Endothelial cell (in vitro differentiated cells): ENCODE results near the gene NKAIN2. TPM values are rescaled to one million over a fixed set of nuclear protein-coding genes. Genes with fewer than 3 reads are reported as not detected.

Experiments used
- DNase-seq: peaks from one replicate; pipeline ENCODE4 v3.0.0; 2021; ENCODE audit warnings: low spot score
- H3K27ac Mint-ChIP-seq: one replicate; pipeline ENCODE4 v1.8.0; 2021; ENCODE audit warnings: mixed read lengths, inconsistent platforms; ENCODE audit not compliant: unreplicated experiment
- H3K27me3 Mint-ChIP-seq: one replicate; pipeline ENCODE4 v1.8.0; 2021; ENCODE audit warnings: mild to moderate bottlenecking, moderate library complexity, mixed read lengths, inconsistent platforms; ENCODE audit not compliant: unreplicated experiment
- H3K36me3 Mint-ChIP-seq: one replicate; pipeline ENCODE4 v1.8.0; 2021; ENCODE audit warnings: mild to moderate bottlenecking, low read depth, mixed read lengths, inconsistent platforms; ENCODE audit not compliant: unreplicated experiment
- H3K4me1 Mint-ChIP-seq: one replicate; pipeline ENCODE4 v1.8.0; 2021; ENCODE audit warnings: mild to moderate bottlenecking, mixed read lengths, inconsistent platforms; ENCODE audit not compliant: unreplicated experiment
- H3K4me3 Mint-ChIP-seq: one replicate; pipeline ENCODE4 v1.8.0; 2021; ENCODE audit warnings: mild to moderate bottlenecking, mixed read lengths, inconsistent platforms; ENCODE audit not compliant: unreplicated experiment
- H3K9me3 Mint-ChIP-seq: one replicate; pipeline ENCODE4 v1.8.0; 2021; ENCODE audit warnings: mixed read lengths, inconsistent platforms; ENCODE audit not compliant: unreplicated experiment
- total RNA-seq: library from RNA; stranded (reverse); fragmentation: NEBNext Ultra II Directional; extraction: Animal tissue kit (Norgen Biotek cat#: 25700); gene quantifications from one replicate; pipeline ENCODE4 v1.2.1, GENCODE V29; 2021; ENCODE audit not compliant: unreplicated experiment
- TF ChIP-seq, protein P1 (sequence below): fragments of 200-600 bp; sonication (generic); IDR thresholded peaks from one replicate; pipeline ENCODE4 v1.5.0; 2021; ENCODE audit warnings: antibody characterized with exemption; ENCODE audit not compliant: unreplicated experiment

Gene NKAIN2
- total RNA-seq, 1 donor from 2014 or later: 9.5 TPM

GRCh38 chr6:124772733-124773319 is 969.2 kb downstream of the NKAIN2 start:
- Mint-ChIP-seq H3K4me1 (peaks cover 6% of the 10 kb centered on the region), H3K27me3 (no peaks in the 10 kb centered on the region), H3K4me3 (no peak overlapping the region), H3K9me3 (no peaks in the 10 kb centered on the region), H3K27ac (no peak overlapping the region), H3K36me3 (no peaks in the 10 kb centered on the region)
- TF ChIP-seq, protein P1, sequence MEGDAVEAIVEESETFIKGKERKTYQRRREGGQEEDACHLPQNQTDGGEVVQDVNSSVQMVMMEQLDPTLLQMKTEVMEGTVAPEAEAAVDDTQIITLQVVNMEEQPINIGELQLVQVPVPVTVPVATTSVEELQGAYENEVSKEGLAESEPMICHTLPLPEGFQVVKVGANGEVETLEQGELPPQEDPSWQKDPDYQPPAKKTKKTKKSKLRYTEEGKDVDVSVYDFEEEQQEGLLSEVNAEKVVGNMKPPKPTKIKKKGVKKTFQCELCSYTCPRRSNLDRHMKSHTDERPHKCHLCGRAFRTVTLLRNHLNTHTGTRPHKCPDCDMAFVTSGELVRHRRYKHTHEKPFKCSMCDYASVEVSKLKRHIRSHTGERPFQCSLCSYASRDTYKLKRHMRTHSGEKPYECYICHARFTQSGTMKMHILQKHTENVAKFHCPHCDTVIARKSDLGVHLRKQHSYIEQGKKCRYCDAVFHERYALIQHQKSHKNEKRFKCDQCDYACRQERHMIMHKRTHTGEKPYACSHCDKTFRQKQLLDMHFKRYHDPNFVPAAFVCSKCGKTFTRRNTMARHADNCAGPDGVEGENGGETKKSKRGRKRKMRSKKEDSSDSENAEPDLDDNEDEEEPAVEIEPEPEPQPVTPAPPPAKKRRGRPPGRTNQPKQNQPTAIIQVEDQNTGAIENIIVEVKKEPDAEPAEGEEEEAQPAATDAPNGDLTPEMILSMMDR: no peak
- no peak for DNase-seq

DNA sequence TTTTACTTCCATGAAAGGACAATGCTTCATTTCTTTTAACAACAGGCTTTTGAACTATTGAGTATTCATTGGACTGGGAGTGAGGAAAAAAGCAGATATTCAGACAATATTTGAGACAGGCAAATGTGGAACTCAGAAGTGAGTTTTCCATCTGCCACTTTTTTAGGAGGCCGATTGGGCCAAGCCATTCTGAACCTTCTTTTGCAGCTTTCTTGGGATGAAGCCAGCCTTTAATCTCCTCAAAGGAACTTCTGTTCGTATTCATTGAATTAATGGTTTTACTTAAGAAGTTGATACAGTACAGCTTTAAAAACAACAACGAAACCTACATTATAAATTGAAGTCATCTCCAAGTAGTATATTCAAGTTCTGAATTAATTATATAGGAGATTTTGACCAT is 971.5 kb downstream of the NKAIN2 start:
- H3K4me1 Mint-ChIP-seq: peaks cover 4% of the 10 kb centered on the region
- H3K27ac Mint-ChIP-seq: no peak overlapping the region
- H3K36me3 Mint-ChIP-seq: no peaks in the 10 kb centered on the region
- no peaks in the 10 kb centered on the region for H3K27me3 Mint-ChIP-seq
- no peak overlapping the region for H3K4me3 Mint-ChIP-seq
- no peaks in the 10 kb centered on the region for H3K9me3 Mint-ChIP-seq
- TF ChIP-seq, protein P1: no peak
- DNase-seq: no peak

DNA sequence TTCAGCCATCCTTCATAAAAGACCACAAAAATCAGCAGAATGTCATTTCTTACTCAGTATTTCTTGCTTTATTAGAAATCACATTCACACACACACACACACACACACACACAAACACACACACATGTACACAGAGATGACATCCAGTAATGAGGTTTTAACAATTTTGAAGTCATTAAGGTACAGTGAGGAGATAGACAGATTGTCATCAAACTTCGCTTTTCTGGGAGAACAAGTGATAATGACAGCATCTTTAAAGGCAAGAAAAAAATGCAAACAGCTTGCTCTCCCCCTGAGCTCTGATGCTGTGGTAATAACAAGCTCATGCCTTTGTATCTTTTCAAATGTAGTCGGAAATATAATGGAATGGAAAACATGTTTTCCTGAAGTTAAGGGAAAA is 974.2 kb downstream of the NKAIN2 start:
- Mint-ChIP-seq H3K27me3 (no peaks in the 10 kb centered on the region), H3K27ac (no peak overlapping the region), H3K4me3 (no peak overlapping the region)

DNA sequence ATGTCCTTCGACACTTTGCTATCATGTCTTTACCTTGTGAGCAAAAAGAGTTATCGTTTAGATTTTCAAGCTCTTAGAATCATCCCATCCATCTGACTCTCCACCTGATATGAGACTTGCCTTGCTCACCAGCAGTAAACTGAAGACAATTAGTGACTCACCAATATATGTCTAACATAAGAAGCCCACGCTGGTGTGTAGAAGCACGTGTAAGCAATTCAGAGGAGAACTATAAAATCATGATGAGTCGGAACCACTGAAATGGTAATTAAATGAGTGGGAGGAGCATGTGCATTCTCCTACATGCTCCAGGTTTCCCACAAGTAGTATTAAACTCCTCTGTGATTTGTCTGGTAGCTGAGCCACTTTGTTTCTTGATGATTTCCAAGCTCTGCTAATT is 977.0 kb downstream of the NKAIN2 start:
- TF ChIP-seq, protein P1: no peak
- no peak for DNase-seq
- Mint-ChIP-seq H3K4me3 (no peak overlapping the region), H3K27ac (no peak overlapping the region), H3K4me1 (no peaks in the 10 kb centered on the region), H3K27me3 (no peaks in the 10 kb centered on the region), H3K9me3 (no peaks in the 10 kb centered on the region), H3K36me3 (no peaks in the 10 kb centered on the region)

More for the DNA sequence above, 974.2 kb downstream of the NKAIN2 start:
- no peak for DNase-seq
- Mint-ChIP-seq H3K4me1 (no peaks in the 10 kb centered on the region), H3K36me3 (no peaks in the 10 kb centered on the region), H3K9me3 (no peaks in the 10 kb centered on the region)
- TF ChIP-seq, protein P1: no peak

DNA sequence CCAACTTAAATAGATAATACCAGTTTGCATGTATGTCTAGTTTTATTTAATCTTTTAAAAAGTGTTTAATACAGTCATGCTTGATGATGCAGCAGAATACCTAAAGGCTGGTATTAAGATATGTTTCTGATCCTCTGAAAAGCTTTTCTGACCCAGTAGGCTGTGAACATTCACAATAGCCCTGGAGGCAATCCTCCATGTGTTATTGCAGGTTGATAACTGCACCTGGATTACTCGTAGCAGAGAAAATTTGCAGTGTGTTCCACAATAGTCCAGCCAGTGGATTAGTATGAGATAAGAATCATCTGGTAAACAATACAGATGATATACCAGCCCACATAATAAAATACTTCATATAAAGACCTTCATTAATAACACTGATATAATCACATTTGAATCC is 979.7 kb downstream of the NKAIN2 start:
- no peaks in the 10 kb centered on the region for H3K9me3 Mint-ChIP-seq
- H3K27me3 Mint-ChIP-seq: no peaks in the 10 kb centered on the region
- H3K4me3 Mint-ChIP-seq: no peak overlapping the region
- H3K36me3 Mint-ChIP-seq: no peaks in the 10 kb centered on the region
- TF ChIP-seq, protein P1: no peak
- H3K27ac Mint-ChIP-seq: no peak overlapping the region
- H3K4me1 Mint-ChIP-seq: peaks cover 3% of the 10 kb centered on the region
- no peak for DNase-seq
